Measurements from ENCODE around the gene MELK. TPM values are rescaled to one million over a fixed set of nuclear protein-coding genes. Genes with fewer than 3 reads are reported as not detected.

The MELK gene
- 62.8 to 89.4 TPM (median 75.8 TPM) in 5 replicates for total RNA-seq (2022; extraction: Qiagen RNA extraction; ENCODE audit: low read depth)

GRCh38 chr9:36572515-36573418 lies at the start of gene MELK:
Gene MELK, plus strand, starts transcription at chr9:36572895. Its CDS starts 8,787 bp downstream, at chr9:36581682.

Other genes with a start within 250 kb of the MELK start
- 5.0 to 10.4 TPM (median 9.2 TPM) in 5 replicates for gene RNF38, start 172.6 kb upstream of the MELK start, total RNA-seq (2022; extraction: Qiagen RNA extraction; ENCODE audit: low read depth)

All from A549 treated with ZK216348 at 1 μM for 4 hours (cell line).